ENCODE data around the gene KCNJ10.

KCNJ10 gene

DNA sequence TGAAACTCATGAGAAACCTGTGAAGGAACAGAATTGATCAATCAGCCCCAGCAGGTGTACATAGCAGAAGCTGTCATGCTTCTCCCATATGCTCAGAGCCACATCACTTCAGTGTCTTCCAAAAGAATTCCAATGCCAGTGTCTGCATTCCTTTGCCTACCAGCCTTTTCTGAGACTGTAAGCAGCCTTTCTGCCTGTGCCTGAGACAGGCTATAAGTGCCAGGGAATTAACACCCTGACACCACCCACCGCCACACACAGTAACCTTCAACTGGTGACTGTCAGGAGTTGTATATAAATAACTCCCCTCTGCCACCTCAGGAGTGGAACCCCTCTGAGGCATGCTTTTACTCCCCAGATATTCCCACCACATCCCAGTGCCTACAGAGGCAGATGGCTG is 77.8 kb downstream of the KCNJ10 start:
- TF ChIP-seq NFIC (IDR thresholded peaks at IDR 0.05) (no peak), CREB1 (IDR thresholded peaks at IDR 0.05; ENCODE audit: low read depth) (no peak), RAD21 (IDR thresholded peaks at IDR 0.05; ENCODE audit: low read depth) (no peak), ZBTB7A (IDR thresholded peaks at IDR 0.05; ENCODE audit: low read depth) (no peak), YY1 (IDR thresholded peaks at IDR 0.05; ENCODE audit: low read depth) (no peak), REST (IDR thresholded peaks at IDR 0.05; ENCODE audit: low read depth) (no peak), CEBPB (IDR thresholded peaks at IDR 0.05) (no peak), TEAD4 (IDR thresholded peaks at IDR 0.05) (no peak)

GRCh38 chr1:159991513-159991912 is 78.4 kb downstream of the KCNJ10 start:
- TF ChIP-seq FOXM1 (IDR thresholded peaks at IDR 0.05; ENCODE audit: borderline replicate concordance, low read depth) (no peak), YY1 (IDR thresholded peaks at IDR 0.05; ENCODE audit: low read depth) (no peak), TCF12 (IDR thresholded peaks at IDR 0.05; ENCODE audit: low read depth) (no peak), EP300 (IDR thresholded peaks at IDR 0.05; ENCODE audit: borderline replicate concordance) (no peak), TEAD4 (IDR thresholded peaks at IDR 0.05) (no peak), EGR1 (IDR thresholded peaks at IDR 0.05) (no peak), RAD21 (IDR thresholded peaks at IDR 0.05; ENCODE audit: low read depth) (no peak), NFIC (IDR thresholded peaks at IDR 0.05) (no peak), CREB1 (IDR thresholded peaks at IDR 0.05; ENCODE audit: low read depth) (no peak), ZBTB7A (IDR thresholded peaks at IDR 0.05; ENCODE audit: low read depth) (no peak), CEBPB (IDR thresholded peaks at IDR 0.05) (no peak), MAX (IDR thresholded peaks at IDR 0.05) (no peak), TAF1 (IDR thresholded peaks at IDR 0.05; ENCODE audit: low read depth) (no peak), REST (IDR thresholded peaks at IDR 0.05; ENCODE audit: low read depth) (no peak)
- TF ChIP-seq, protein P1, sequence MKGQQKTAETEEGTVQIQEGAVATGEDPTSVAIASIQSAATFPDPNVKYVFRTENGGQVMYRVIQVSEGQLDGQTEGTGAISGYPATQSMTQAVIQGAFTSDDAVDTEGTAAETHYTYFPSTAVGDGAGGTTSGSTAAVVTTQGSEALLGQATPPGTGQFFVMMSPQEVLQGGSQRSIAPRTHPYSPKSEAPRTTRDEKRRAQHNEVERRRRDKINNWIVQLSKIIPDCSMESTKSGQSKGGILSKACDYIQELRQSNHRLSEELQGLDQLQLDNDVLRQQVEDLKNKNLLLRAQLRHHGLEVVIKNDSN (IDR thresholded peaks at IDR 0.05): no peak

DNA sequence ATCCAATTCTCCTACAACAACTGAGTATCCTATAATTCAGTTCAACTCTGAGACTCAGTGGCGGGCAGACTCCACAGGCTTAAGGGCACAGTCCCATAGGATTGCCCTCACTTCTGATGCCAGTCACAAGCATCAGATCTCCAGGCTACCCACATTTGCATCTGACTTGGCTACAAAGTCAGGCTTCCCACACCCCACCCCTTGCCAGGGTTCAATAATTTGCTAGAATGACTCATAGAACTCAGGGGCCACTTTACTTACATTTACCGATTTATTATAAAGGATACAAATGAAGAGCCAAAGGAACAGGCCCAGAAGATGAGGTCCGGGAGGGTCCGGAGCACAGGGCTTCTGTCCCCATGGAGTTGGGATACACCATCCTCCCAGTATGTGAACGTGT is 80.0 kb downstream of the KCNJ10 start:
- TF ChIP-seq MAX (IDR thresholded peaks at IDR 0.05): no peak
- TF ChIP-seq TAF1 (IDR thresholded peaks at IDR 0.05; ENCODE audit: low read depth): no peak
- no peak for TF ChIP-seq EGR1 (IDR thresholded peaks at IDR 0.05)
- no peak for TF ChIP-seq CREB1 (IDR thresholded peaks at IDR 0.05; ENCODE audit: low read depth)
- TF ChIP-seq ZBTB7A (IDR thresholded peaks at IDR 0.05; ENCODE audit: low read depth): no peak
- TF ChIP-seq YY1 (IDR thresholded peaks at IDR 0.05; ENCODE audit: low read depth): no peak
- TF ChIP-seq EP300 (IDR thresholded peaks at IDR 0.05; ENCODE audit: borderline replicate concordance): no peak
- no peak for TF ChIP-seq TCF12 (IDR thresholded peaks at IDR 0.05; ENCODE audit: low read depth)
- TF ChIP-seq REST (IDR thresholded peaks at IDR 0.05; ENCODE audit: low read depth): no peak
- TF ChIP-seq CEBPB (IDR thresholded peaks at IDR 0.05): no peak
- no peak for TF ChIP-seq RAD21 (IDR thresholded peaks at IDR 0.05; ENCODE audit: low read depth)
- no peak for TF ChIP-seq FOXM1 (IDR thresholded peaks at IDR 0.05; ENCODE audit: borderline replicate concordance, low read depth)
- TF ChIP-seq NFIC (IDR thresholded peaks at IDR 0.05): no peak
- no peak for TF ChIP-seq TEAD4 (IDR thresholded peaks at IDR 0.05)

DNA sequence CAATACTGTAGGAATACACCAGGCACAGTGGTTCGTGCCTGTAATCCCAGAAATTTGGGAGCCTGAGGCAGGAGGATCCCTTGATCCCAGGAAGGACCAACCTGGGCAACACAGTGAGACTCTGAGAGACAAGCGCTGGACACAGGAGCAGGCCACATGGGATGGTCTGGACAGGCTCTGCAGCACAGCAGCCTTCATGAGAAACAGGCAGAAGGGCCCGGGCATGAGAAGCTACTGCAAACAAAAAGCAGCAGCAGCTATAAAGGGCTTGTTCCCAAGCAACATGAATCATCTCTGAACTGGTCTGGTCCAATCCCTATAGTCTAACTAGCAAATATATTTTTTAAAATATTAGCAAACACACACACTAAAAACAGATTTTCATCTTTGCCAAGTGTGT is 80.4 kb downstream of the KCNJ10 start:
- TF ChIP-seq EP300 (IDR thresholded peaks at IDR 0.05; ENCODE audit: borderline replicate concordance): no peak
- TF ChIP-seq, protein P1 (IDR thresholded peaks at IDR 0.05): no peak
- TF ChIP-seq FOXM1 (IDR thresholded peaks at IDR 0.05; ENCODE audit: borderline replicate concordance, low read depth): no peak
- no peak for TF ChIP-seq TEAD4 (IDR thresholded peaks at IDR 0.05)
- no peak for TF ChIP-seq TAF1 (IDR thresholded peaks at IDR 0.05; ENCODE audit: low read depth)
- no peak for TF ChIP-seq NFIC (IDR thresholded peaks at IDR 0.05)
- no peak for TF ChIP-seq YY1 (IDR thresholded peaks at IDR 0.05; ENCODE audit: low read depth)
- TF ChIP-seq MAX (IDR thresholded peaks at IDR 0.05): no peak
- TF ChIP-seq REST (IDR thresholded peaks at IDR 0.05; ENCODE audit: low read depth): no peak
- no peak for TF ChIP-seq TCF12 (IDR thresholded peaks at IDR 0.05; ENCODE audit: low read depth)
- TF ChIP-seq EGR1 (IDR thresholded peaks at IDR 0.05): no peak
- TF ChIP-seq CREB1 (IDR thresholded peaks at IDR 0.05; ENCODE audit: low read depth): no peak
- no peak for TF ChIP-seq ZBTB7A (IDR thresholded peaks at IDR 0.05; ENCODE audit: low read depth)
- TF ChIP-seq RAD21 (IDR thresholded peaks at IDR 0.05; ENCODE audit: low read depth): no peak
